Erythroblast (primary cell): ENCODE data around the gene METAP1.
A peak's percentile ranks its signal among the peaks of the same experiment; 100 is the strongest.

Experiments used
- DNase-seq, 2 experiments: peaks; one replicate each; lab custom pipeline; 2025; lab: John Stamatoyannopoulos, UW
- GATA1 ChIP-seq: IDR thresholded peaks from 2 replicates; pipeline ENCODE4 v1.6.1; 2011; ENCODE audit warnings: low read depth, mild to moderate bottlenecking, control low read depth, low read length, moderate library complexity
- POLR2A ChIP-seq: IDR thresholded peaks from 2 replicates; pipeline ENCODE4 v1.6.1; 2011; ENCODE audit warnings: mild to moderate bottlenecking, low read length

METAP1 gene

GRCh38 chr4:99021386-99021785, 25.9 kb downstream of the METAP1 start:
- TF ChIP-seq POLR2A: no peak
- TF ChIP-seq GATA1: no peak
- no peak for DNase-seq

- peak in 1 of 2 experiments; percentile 42 for DNase-seq
- no peak for TF ChIP-seq GATA1
- TF ChIP-seq POLR2A: no peak
These were observed 27.0 kb downstream of the METAP1 start for GRCh38 chr4:99022566-99022965.

DNA sequence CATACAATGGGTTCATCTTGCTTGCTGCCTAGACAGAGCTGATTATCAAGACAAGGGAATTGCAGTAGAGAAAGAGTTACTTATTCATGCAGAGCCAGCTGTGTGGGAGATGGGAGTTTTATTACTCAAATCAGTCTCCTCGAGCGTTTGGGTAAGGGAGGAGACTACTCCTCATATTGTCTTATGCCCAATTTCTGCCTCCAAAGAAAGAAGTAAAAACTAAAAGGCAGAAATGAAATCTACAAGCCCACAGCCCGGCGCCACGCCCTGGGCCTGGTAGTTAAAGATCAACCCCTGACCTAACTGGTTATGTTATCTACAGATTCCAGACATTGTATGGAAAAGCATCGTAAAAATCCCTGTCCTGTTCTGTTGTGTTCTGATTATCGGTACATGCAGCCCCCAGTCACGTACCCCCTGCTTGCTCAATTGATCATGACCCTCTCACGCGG, 28.3 kb downstream of the METAP1 start:
- peak; percentile 73 to 90 for DNase-seq

GRCh38 chr4:99024481-99025275, 29.2 kb downstream of the METAP1 start:
- peak; percentile 21 to 42 for DNase-seq
- TF ChIP-seq POLR2A (no peak), GATA1 (no peak)

DNA sequence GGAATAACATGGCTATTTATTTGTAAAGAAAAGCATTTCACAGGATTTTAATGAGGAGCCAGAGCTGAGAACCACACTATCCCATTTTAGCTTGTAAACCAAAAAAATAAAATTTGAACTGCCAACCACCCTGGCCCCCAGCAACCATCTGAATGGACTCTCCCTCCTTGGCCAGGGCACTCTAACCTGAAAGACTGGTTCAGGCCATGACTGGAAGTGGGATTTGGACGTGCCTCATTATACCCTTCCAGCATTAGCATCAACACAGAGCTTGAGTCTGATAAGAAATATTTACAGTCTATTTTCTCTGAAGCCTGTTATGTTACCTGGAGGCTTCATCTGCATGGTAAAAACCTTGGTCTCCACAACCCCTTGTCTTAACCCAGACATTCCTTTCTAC, 30.0 kb downstream of the METAP1 start:
- no peak for DNase-seq
- TF ChIP-seq GATA1: no peak
- TF ChIP-seq POLR2A: no peak

DNA sequence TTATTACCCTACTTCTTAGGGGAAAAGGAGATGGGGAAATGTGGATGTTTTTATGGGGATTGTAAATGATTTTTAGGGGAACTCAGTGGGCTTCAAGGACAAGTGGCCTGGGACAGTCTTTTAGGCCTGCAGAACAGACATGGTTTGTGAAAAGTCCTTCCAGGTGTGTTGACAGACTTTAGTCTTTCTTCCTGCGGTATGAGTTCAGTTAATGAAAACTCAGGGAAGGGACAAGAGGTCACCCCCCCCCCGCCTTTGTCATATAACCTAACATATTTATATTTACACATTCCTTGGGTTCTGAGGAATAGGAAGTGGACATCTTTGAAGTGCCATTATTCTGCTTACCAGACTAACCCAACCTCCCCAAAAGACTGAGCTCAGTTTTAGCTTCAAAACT, 31.8 kb downstream of the METAP1 start:
- DNase-seq: no peak
- TF ChIP-seq GATA1 (no peak), POLR2A (no peak)

DNA sequence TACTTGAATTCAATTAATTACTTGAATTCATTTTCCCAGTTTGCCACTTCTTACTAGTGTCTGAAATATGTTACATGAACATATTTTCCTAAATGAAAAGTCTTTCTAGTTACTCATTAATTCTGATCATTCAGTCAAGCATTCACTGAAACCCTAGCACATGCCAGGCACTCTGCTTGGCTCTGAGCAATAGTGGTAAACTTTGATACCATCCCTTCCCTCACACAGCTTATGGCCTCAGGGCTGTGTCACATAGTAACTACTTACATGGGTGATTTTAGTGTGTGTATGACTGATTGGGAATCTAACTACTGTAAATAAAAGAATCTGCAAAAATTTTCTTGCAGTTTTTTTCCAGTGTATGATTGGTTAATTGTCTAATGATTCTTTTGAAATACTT, 32.7 kb downstream of the METAP1 start:
- DNase-seq: peak in 1 of 2 experiments; percentile 8
- no peak for TF ChIP-seq GATA1
- no peak for TF ChIP-seq POLR2A

- TF ChIP-seq POLR2A (no peak), GATA1 (no peak)
- DNase-seq: no peak
These were observed 33.7 kb downstream of the METAP1 start for GRCh38 chr4:99029018-99029735.

DNA sequence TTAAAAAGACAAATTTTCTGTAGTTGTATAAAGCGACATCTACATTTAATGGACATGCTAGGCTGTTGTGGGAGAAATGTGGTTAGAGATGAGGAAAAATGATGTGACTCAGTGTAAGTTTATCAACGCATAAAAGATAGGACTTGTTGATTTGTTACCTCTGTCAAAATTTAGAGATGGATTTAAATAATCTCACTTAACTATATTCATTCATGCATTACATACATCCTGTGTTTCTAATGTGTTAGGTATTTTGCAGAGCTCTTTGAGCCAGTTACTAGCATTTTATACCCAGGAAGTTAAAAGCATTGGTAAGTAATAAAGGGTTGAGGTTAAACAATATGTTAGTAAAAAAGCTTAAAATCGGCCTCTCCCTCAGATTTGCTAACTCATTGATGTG, 34.3 kb downstream of the METAP1 start:
- no peak for DNase-seq
- TF ChIP-seq POLR2A (no peak), GATA1 (no peak)

DNA sequence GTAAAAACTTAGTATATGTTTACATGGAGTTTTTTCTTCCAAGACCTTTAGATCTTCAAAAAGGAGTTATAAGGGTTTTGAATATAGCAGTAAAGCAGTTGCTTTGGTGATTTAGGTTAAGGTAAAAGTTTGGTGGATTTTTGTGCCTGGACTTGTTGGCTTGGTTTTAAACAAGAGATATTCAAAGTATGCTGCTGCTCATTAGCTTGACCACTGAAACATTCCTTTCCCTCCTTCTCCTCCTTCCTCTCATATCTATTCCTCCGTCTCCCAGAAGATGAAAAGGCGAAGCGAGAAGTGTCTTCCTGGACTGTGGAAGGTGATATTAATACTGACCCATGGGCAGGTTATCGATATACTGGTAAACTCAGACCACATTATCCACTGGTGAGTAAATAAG, 38.4 kb downstream of the METAP1 start:
- DNase-seq: no peak

GRCh38 chr4:99038213-99038612, 42.7 kb downstream of the METAP1 start:
- no peak for TF ChIP-seq GATA1
- no peak for TF ChIP-seq POLR2A
- DNase-seq: peak; percentile 8 to 25

More for the DNA sequence above, 38.4 kb downstream of the METAP1 start:
- TF ChIP-seq GATA1: no peak
- TF ChIP-seq POLR2A: no peak

- no peak for DNase-seq
- TF ChIP-seq GATA1 (no peak), POLR2A (no peak)
These were observed 47.8 kb downstream of the METAP1 start for GRCh38 chr4:99043346-99043745.

DNA sequence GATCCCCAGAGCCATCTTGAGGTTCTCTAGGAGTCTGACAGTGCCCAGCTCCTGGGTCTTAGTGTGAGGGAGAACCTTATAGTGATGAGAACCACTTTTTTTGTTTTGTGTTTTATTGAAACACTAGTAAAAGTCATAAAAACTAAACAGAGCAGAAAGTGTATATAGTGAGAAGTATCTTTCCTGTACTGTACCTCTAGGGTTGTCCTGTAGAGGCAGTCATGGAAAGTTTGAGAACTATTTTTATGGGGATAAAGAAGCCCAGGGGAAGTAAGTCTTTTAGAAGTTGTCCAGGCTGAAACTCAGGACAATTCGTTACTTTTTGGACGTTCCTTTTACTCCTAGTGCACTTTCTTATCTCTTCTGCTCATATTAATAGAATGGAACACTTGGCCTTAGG, 52.2 kb downstream of the METAP1 start:
- TF ChIP-seq GATA1: no peak
- TF ChIP-seq POLR2A: no peak
- DNase-seq: no peak

DNA sequence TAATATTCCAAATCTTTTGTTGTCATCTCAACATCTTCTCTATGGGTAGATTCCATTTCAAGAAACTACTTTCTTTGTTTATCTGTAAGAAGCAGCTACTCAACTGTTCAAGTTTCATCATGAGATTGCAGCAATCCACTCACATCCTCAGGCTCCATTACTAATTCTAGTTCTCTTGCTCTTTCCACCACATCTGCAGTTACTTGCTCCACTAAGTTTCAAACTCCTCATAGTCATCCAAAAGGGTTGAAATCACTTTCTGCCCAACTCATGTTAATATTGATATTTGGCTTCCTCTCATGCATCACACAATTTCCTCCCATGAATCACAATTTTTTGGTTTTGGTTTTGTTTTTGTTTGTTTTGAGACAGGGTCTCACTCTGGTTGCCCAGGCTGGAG, 57.4 kb downstream of the METAP1 start:
- DNase-seq: peak in 1 of 2 experiments; percentile 8
- TF ChIP-seq GATA1: no peak
- TF ChIP-seq POLR2A: no peak

GRCh38 chr4:99054428-99054994, 59.0 kb downstream of the METAP1 start:
- TF ChIP-seq POLR2A (no peak), GATA1 (no peak)
- DNase-seq: no peak
